CD1c-positive myeloid dendritic cell (primary cell): ENCODE results near the gene CENPM.

ENCODE experiments used
- DNase-seq: peaks from one replicate; pipeline ENCODE4 v3.0.0-alpha.2; 2016; ENCODE audit errors: extremely low spot score

The CENPM gene, protein sequence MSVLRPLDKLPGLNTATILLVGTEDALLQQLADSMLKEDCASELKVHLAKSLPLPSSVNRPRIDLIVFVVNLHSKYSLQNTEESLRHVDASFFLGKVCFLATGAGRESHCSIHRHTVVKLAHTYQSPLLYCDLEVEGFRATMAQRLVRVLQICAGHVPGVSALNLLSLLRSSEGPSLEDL

DNA sequence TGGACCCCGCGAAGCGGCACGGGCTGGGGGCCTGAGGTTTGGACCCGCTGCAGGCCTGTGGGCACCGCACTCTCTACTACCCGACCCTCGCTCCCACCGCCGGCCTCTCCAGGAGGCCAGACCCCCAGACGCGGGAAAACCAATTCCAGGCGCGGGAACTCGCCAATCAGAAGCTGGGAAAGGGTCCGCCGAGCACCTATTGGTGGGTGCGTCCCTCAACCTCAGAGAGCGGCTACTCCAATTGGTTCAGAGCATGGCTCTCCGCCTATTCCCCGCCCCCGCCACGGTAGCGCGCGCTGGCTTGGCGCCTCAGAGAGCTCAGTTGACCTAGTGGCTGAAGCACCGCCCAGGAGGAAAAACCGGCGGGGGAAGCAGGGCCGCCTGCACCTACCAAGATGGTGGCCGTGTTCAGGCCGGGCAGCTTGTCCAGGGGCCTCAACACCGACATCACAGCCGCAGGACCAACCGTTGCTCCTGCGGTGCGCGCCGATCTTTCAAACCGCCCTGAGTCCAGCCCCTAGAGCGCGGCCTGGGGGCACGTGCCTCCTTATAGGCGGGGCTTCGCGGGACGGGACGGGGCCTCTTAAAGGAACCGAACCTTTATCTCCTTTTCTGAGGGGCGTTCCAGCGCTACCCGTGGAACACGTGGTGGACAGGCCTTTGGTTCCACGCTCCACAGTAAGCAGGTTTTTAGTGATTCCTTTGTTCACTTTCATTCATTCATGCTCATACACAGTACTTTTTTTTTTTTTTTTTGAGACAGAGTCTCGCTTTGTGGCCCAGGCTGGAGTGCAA is at the start of gene CENPM:
CENPM (minus strand) TSS at position 524 of the 795 bp plus-strand sequence; CDS start at position 448, 76 bp downstream.
- DNase-seq, result peak; percentile 95

DNA sequence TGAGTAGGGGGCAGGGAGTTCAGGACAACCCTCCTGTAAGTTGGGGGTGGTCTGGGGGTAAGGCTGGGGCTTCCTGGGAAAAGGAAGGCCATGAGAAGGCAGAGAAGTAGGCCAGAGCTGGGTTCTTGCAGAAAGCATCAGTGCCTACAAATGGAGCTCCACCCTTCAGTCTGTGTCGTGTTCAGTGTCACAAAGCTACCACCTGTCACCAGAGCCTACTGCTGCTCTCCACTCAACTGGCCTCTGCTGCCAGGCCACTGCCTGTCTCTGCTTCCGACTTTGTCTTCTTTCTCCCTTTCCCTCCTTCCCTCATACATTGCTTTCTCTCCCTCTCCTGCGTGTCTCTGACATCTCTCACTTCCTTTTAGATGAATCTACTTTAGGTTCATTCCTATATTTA is 48.3 kb upstream of the CENPM start:
- no peak for DNase-seq

DNA sequence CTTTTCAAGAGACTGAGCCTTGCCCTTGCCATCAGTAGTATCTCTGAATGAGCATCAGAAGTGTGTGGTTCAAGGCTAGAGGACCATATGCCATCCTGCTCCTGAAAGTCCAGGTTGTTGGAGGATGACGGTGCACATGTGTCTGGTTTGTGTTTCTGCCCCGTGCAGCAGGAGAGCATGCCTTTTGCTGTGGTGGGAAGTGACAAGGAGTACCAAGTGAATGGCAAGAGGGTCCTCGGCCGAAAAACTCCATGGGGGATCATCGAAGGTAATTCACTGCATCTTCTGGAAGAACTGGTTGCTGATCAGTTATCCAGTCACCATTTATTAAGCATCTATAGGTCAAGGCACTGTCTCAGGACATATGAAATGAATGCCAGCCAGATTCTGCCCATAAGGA is 45.5 kb upstream of the CENPM start:
- DNase-seq, result no peak

DNA sequence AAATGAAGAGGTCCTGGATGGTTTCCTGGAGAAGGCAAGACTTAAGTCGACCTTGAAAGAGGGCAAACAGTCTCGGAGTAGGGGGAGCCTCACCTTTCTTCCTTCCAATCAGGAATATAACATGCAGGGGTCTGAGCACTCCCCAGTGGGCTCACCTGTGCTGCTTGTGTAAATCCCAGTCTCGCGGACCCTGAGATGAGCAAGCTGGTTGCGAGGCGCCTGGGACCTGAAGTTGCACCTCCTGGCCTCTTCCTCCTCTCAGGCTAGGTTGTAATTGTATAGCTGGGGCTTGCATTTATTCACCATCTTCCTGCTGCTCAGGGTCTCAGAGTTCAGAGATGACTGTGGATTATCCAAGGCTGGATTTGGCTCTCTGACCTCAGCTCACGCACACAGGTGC is 44.2 kb upstream of the CENPM start:
- no peak for DNase-seq

DNA sequence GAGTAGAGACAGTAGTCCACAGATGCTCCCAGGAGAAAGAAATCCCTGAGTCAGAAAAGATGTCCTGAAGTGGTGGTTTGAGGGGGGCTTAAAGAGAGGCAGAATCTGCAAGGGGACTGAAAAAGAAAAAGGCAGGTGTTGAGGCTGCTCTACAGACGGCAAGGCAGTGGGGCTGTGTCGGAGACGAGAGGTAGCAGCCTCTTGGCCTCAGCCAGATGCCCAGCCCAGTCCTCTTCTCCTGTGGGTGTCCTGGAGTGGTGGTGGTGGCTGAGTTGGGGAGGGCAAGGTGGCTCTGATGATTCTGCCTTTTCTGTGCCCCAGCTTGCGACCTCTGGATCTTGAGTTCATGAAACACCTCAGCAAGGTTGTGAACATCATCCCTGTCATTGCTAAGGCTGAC is 42.3 kb upstream of the CENPM start:
- DNase-seq, result no peak

DNA sequence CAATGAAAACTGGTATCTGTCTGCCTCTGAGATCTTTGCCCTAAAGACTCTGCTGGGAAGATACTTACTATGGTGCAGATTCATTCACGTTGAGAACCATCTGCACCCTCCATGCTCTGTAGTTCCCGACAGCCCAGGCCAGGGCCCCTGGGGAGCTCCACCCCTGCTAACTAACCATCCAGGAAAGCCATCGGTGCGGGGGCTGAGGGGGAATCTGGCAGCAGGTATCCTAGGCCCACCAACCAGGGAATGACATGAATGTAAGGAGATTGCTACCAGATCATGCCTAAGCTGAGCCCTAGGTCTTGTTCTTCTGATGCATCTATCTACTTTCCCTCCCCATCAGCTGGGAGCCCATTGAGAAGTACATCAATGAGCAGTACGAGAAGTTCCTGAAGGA is 40.3 kb upstream of the CENPM start:
- no peak for DNase-seq

DNA sequence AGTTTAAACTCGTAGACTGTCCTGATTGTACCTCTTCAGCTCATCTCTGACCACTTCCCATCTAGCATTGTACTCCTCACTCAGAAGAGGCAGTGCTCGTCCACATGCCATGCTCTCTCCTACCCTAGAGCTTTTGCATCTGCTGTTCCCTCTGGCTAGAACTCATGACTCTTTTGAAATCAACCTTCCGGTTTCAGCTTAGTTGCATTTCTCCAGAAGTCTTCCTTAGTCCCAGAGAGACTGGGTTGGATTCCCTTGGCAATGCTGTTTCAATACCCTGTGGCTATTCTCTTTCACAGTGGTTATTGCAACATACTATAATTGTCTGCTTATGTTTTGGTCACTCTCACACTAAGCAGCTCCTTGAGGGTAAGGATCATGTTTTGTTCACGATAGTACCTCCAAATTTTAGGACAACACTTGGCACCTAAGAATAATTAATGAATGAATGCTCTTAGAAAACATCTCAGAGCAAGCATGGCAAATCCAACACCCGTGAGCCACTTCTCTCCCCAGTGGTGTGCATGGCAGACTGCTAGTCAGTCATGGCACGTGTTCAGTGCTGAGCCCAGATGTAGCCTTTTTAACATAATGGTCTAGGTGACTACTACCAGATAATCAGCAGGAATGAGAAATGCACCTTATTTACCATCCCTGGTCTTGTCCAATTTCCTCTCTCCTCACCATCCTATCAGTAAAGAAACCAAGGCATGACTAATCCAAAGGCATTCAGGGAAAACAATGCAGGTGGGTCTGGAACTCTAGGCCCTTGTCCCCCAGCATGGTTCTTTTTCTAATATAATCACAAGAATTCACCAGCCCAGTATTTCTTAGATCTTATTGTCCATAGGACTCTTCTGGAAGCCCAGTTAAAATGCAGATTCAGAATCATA is 36.8 kb upstream of the CENPM start:
- peak; percentile 54 for DNase-seq

DNA sequence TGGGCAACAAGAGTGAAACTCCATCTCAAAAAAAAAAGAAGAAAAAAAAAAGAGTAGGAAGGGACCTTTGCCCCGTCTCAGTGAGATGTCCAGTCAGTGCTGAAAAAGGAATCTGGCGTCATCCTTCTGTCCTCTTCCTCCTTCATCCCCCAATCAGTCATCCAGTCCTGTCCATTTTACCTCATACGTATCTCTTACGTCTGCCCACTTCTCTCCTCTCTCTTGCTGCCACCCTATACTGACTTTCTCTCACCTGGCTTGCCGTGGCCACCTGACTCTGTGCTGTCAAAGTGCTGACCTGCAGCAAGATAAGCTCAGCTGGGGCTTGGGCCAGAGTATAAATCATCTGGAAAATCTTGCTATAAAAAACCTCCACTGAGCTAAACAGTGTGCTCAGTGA is 35.9 kb upstream of the CENPM start:
- DNase-seq, result no peak

DNA sequence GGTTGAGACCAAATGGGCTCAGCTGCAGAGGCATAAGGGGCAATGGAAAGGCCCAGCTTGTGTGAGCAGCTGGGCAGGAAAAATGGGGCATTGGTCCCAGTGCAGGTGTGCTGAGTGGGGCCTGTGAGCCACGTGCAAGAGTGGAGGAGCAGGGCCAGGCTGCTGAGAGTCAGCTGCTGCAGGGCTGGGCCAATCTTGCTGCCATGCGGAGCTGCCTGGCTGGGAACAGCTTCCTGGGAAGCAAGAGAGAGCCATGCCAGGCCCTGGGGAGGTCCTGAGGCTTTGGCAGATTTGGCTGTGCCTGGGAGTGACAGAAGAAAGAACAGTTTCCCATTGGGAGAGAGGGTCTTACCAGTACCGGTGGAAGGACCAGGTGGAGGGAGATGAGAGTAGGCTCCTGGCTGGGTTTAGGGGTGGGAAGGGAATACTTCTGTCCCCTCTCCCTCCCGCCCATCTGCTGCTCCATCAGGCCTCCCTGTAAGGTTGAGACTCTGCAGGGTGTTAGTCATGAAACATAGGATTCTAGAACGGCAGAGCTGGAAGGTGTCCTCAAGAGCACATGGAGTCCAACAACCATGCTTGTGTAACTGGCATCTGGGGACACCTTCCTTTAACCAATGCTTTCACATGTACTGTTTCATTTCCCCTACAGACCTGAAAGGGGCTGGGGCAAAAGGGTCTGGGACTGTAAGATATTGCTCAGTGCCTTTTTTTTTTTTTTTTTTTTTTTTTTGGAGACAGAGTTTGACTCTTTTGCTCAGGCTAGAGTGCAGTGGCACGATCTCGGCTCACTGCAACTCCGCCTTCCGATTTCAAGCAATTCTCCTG is 32.7 kb upstream of the CENPM start:
- DNase-seq, result no peak

DNA sequence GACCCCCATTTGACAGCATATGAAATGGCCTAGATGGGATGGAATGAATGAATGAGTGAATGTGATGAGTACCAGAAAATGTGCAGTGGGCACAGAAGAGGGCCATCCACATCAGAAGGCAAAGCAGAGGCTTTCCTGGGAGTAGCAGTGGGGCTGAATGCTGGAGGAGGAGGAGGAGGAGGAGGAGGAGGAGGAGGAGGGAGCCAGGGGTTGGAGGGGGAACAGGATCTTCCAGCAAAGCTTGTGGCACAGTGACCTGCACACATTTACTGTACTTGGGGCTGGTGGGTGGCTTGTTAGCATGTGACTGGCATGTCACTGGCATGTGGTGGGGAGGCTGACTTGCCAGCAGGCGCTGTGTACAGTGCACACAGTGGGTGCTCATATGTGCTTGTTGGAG is 31.8 kb upstream of the CENPM start:
- no peak for DNase-seq

DNA sequence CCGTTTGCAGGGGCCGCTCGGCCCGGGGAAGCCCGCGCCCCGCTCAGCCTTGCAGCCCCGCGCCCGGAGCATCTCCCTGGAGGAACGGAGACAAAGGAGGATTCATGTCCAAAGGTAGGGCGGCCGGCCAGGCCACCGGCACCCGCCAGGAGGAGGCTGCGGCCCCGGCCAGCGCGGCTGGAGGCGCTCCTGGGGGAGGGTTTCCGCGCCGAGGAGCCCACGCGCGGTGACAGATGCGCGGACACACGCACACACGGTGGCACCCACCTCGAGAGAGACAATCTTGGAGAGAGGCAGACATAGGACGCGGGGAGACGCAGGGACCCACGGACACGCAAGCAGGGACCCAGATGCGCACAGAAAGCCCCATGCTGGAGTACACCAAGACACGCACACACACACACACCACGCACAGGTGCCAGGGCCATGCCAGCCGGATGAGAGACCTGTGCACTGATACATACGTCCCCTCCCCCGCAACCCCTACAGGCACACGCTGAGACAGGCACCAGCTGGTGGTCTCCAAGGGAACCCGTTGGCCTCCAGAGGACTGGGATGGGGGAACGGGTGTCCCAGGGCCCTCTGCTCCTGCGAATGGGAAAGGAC is 30.1 kb upstream of the CENPM start:
- no peak for DNase-seq

DNA sequence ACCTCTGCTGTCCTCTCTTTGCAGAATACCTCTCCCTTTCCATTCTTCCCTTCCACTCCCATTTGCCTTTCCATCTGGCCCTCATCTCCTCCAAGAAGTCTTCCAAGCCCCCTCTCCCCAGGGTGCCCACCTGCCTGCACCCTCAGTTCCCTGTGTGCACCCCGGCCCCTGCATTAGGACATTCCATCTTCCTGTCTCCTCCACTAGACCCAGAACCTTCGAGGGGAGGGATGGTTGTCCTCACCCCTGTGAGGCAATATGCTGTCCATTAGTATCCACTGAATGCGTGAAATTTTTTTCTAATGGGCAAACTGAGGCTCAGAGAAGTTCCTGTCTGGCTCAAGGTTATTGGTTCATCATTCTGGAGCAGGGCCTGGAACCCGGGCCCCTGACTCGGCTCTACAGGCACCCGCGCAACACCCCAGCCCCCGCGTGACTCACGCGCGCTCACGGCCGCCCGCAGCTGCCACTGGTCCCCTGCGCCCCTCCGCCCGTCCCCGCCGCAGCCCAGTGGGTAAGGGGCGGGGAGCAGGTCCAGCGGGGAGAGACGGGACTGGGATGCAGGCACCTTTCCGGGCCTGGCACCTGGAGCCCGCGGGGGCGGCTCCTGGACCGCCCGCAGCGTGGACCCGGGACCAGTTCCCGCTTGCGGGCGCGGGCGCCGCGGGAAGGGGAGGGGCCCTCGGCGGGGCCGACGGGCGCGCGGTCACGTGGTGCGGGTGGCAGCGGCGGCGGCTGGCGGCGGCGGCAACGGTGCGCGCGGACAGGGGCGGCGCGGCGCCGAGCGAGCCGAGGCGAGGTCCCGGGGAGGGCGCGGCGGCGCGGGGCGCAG is 29.3 kb upstream of the CENPM start:
- peak; percentile 47 for DNase-seq

DNA sequence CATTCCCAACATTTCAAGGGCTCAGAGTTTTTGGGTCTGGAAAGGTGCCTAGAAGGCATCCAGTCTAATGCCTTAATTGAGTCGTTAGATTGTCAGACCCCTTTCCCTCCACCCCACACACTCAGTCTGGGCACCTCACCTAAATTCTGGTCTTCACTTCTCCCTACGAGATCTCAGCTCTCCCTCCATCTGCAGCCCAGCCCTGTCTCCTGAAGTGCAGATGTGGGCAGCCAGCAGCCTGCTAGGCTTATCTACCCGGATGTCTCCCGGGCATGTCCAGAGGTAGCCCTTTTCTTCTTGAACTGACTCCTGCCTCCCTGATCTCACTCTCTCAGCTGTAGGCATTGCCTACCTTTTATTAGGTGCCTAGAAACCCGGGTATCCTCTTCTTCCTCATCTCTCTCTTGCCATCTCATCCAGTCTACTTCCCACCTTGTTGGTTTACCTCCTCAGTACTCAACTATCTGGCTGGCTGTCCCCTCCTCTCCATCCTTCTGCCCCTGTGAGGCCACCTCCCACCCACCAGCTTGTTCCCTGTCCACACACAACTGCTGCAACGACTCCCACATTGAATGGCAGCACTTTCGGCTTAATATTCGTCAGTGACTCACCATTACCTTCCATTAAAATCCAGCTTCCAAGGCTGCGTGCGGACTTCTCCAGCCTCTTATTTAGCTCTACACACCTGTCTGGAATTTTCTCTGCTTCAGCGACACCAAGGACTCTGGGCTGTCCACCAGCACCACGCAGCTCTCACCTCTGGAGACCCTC is 28.5 kb upstream of the CENPM start:
- DNase-seq, result no peak

DNA sequence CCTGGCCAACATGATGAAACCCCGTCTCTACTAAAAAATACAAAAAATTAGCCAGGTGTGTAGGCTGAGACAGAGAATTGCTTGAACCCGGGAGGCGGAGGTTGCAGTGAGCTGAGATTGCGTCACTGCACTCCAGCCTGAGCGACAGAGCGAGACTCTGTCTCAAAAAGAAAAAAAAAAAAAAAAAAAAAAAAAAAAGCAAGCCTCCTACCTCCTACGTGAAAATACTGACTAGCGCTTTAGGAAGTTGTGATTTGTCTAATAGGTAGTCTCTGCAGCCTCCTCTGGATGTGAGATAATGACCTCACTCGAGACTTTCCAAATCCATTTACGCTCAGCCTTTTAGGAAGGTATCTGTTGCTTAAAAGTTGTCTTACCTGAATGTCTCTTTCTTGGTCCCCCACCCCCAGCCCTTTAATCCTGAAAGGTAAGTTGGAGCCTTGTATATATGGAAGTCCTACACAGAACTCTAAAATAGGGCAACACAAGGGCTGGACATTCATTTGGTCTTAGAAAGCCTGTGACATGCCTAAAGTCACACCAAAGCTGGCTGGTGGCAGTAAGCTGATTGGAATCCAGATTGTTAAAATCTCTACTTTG is 27.8 kb upstream of the CENPM start:
- no peak for DNase-seq

DNA sequence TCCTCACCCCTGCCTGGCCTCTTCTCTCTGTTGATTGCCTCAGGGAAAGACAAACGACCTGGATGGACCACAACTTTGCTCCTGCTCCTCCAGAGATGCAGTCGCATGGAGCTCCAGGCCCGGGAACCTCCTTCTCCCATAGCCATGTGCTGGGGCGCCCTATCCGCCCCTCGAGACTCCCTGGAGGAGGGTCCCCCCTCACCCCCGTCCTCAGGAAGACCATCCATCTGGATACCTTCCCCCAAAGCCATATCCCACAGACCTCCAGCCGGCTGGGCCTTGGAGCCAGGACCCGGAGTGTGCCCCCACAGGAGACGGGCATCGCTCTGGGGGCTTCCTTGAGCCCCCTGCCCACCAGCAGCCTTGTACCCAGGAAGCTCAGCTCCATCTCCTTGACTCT is 24.5 kb upstream of the CENPM start:
- DNase-seq, result no peak

DNA sequence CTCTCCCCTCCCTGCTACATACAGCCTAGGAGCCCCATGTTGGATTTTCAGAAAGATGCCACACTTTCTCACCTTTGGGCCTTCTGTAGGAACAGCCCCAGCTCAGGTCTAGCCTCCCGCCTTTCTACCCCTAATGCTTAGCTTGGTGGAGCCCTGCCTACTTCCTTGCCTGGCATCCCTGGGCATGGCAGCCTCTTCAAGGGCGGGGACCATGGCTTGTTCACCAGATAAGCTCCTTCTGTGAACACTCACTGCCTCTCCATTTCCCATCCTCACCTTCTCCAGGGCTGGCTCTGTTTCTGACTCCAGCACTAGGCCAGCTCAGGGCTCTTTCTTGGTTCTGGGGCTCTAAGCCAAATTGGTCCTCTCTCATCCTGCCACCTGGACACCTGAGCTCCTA is 23.6 kb upstream of the CENPM start:
- DNase-seq, result no peak

DNA sequence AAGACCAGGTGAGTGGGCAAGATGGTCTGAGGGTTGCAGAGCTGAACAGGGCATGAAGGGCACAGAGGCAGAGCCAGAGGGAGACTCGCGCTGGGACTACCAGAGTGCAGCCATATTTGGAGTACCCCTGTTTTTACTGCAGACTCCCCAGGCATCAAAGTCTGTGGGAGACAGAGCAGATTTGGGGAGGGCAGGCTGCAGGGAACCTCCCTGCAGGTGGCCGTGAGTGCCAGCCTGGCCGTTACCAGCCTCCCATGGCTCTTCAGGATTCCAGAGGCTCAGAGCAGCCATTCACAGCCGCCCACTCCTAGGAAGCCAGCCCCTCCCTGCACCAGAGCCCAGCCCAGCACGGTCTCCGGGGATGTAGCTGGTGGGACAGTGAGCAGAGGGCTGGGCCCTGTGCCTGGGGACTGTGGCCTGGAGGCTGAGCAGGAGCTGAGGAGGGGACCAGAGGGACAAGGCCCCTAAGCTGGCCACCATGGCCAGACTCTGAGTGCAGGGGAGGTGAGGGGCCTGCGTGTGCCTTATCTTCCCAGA is 22.2 kb upstream of the CENPM start, which contains the start of gene SEPTIN3:
SEPTIN3 (plus strand) TSS at position 334 of the 537 bp plus-strand sequence. CDS start 2,050 bp downstream, outside the sequence.
- no peak for DNase-seq

DNA sequence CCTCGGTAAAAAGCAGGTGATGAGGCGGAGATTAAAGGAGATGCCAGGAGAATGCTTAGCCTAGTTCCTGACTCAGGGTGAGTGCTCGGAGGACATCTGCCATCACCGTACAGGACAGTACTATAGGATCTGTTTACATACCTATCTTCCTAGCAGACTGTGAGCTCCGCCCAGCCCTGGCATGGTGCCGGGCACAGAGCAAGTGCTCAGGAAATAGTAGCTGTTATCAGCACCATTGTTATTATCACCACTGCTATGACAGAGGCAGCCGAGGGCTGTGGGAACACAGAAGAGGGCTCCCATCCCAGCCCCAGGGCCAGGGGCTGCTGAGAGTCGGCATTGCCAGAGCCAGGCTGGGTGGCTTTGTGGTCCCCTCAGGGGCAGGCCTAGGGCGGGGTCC is 21.6 kb upstream of the CENPM start:
- no peak for DNase-seq
